Measurements from ENCODE around the gene TIMM50. TPM values are rescaled to one million over a fixed set of nuclear protein-coding genes. Genes with fewer than 3 reads are reported as not detected.
"Not testable (repeated sequence)": the region's sequence is repeated elsewhere in the genome, so short reads cannot be mapped to it uniquely, and the experiment has no call there.

TIMM50 gene
- total RNA-seq, 1 donor from 2014 or later = 97.2 TPM

- Mint-ChIP-seq H3K9me3 (ENCODE audit: unreplicated experiment) (no peaks in the 10 kb centered on the region), H3K36me3 (ENCODE audit: low read depth, unreplicated experiment) (peaks cover 22% of the 10 kb centered on the region), H3K4me1 (ENCODE audit: low read depth, unreplicated experiment) (peaks cover 35% of the 10 kb centered on the region), H3K27ac (ENCODE audit: unreplicated experiment) (peak overlapping the region; percentile 73), H3K4me3 (ENCODE audit: unreplicated experiment) (peak overlapping the region; percentile 80), H3K27me3 (ENCODE audit: low read depth, unreplicated experiment) (no peaks in the 10 kb centered on the region)
- Histone ChIP-seq H3K4me1 (ENCODE audit: insufficient read depth, low read length) (peaks cover 27% of the 10 kb centered on the region), H3K79me2 (ENCODE audit: insufficient read depth, low read length) (peaks cover 89% of the 10 kb centered on the region), H2AFZ (ENCODE audit: low read depth, low read length) (no peak overlapping the region), H3K4me2 (ENCODE audit: low read length) (peak overlapping the region; percentile 94), H4K20me1 (ENCODE audit: insufficient read depth, low read length) (peaks cover 72% of the 10 kb centered on the region), H3K4me3 (ENCODE audit: insufficient read depth, low read depth, low read length) (peak overlapping the region; percentile 17), H3K36me3 (ENCODE audit: insufficient read depth, low read length) (no peaks in the 10 kb centered on the region), H3K9ac (ENCODE audit: low read length) (peak overlapping the region; percentile 44), H3K9me3 (ENCODE audit: insufficient read depth, low read depth, low read length) (no peaks in the 10 kb centered on the region), H3K27ac (ENCODE audit: low read depth, low read length) (peak overlapping the region; percentile 50), H3K27me3 (ENCODE audit: insufficient read depth, low read length) (no peaks in the 10 kb centered on the region)
- FAIRE-seq (no peak), DNase-seq (ENCODE audit: low read depth) (peak; percentile 60)
- no peak for TF ChIP-seq EZH2 (IDR thresholded peaks at IDR 0.05; ENCODE audit: insufficient read depth, low read length)
- TF ChIP-seq CTCF (IDR thresholded peaks at IDR 0.05; ENCODE audit: insufficient read depth, low read depth, low read length) = no peak
Observed at GRCh38 chr19:39448271-39448670, 32.4 kb upstream of the TIMM50 start.

- no peaks in the 10 kb centered on the region for H3K27me3 Mint-ChIP-seq (ENCODE audit: low read depth, unreplicated experiment)
- peak overlapping the region; percentile 71 for H3K27ac Mint-ChIP-seq (ENCODE audit: unreplicated experiment)
- peaks cover 3% of the 10 kb centered on the region for H3K36me3 ChIP-seq (ENCODE audit: insufficient read depth, low read length)
- no peaks in the 10 kb centered on the region for H3K27me3 ChIP-seq (ENCODE audit: insufficient read depth, low read length)
- TF ChIP-seq CTCF (IDR thresholded peaks at IDR 0.05; ENCODE audit: insufficient read depth, low read depth, low read length) = no peak
- no peak for TF ChIP-seq EZH2 (IDR thresholded peaks at IDR 0.05; ENCODE audit: insufficient read depth, low read length)
- H3K4me1 Mint-ChIP-seq (ENCODE audit: low read depth, unreplicated experiment) = peaks cover 35% of the 10 kb centered on the region
- no peaks in the 10 kb centered on the region for H3K9me3 Mint-ChIP-seq (ENCODE audit: unreplicated experiment)
- DNase-seq (ENCODE audit: low read depth) = no peak
- H2AFZ ChIP-seq (ENCODE audit: low read depth, low read length) = no peak overlapping the region
- H3K9me3 ChIP-seq (ENCODE audit: insufficient read depth, low read depth, low read length) = no peaks in the 10 kb centered on the region
- H3K4me3 ChIP-seq (ENCODE audit: insufficient read depth, low read depth, low read length) = no peak overlapping the region
- peak overlapping the region; percentile 80 for H3K4me3 Mint-ChIP-seq (ENCODE audit: unreplicated experiment)
- peaks cover 81% of the 10 kb centered on the region for H4K20me1 ChIP-seq (ENCODE audit: insufficient read depth, low read length)
- peak overlapping the region; percentile 5 for H3K4me2 ChIP-seq (ENCODE audit: low read length)
- no peak for FAIRE-seq
- H3K9ac ChIP-seq (ENCODE audit: low read length) = no peak overlapping the region
- peaks cover 27% of the 10 kb centered on the region for H3K4me1 ChIP-seq (ENCODE audit: insufficient read depth, low read length)
- H3K36me3 Mint-ChIP-seq (ENCODE audit: low read depth, unreplicated experiment) = peaks cover 23% of the 10 kb centered on the region
- peaks cover 97% of the 10 kb centered on the region for H3K79me2 ChIP-seq (ENCODE audit: insufficient read depth, low read length)
- no peak overlapping the region for H3K27ac ChIP-seq (ENCODE audit: low read depth, low read length)
Observed at GRCh38 chr19:39449116-39449797, 31.4 kb upstream of the TIMM50 start.

- Histone ChIP-seq H4K20me1 (ENCODE audit: insufficient read depth, low read length) (peaks cover 90% of the 10 kb centered on the region), H3K4me1 (ENCODE audit: insufficient read depth, low read length) (peaks cover 24% of the 10 kb centered on the region), H3K79me2 (ENCODE audit: insufficient read depth, low read length) (peaks cover 97% of the 10 kb centered on the region)
- H3K27me3 Mint-ChIP-seq (ENCODE audit: low read depth, unreplicated experiment); H2AFZ ChIP-seq (ENCODE audit: low read depth, low read length); H3K27ac ChIP-seq (ENCODE audit: low read depth, low read length); H3K9ac ChIP-seq (ENCODE audit: low read length); H3K4me3 ChIP-seq (ENCODE audit: insufficient read depth, low read depth, low read length); H3K9me3 ChIP-seq (ENCODE audit: insufficient read depth, low read depth, low read length); H3K27me3 ChIP-seq (ENCODE audit: insufficient read depth, low read length); H3K4me2 ChIP-seq (ENCODE audit: low read length); H3K36me3 ChIP-seq (ENCODE audit: insufficient read depth, low read length); H3K9me3 Mint-ChIP-seq (ENCODE audit: unreplicated experiment); DNase-seq (ENCODE audit: low read depth); H3K27ac Mint-ChIP-seq (ENCODE audit: unreplicated experiment); FAIRE-seq: not testable (repeated sequence)
- H3K4me3 Mint-ChIP-seq (ENCODE audit: unreplicated experiment) = peak overlapping the region; percentile 66
- H3K4me1 Mint-ChIP-seq (ENCODE audit: low read depth, unreplicated experiment) = peaks cover 33% of the 10 kb centered on the region
- H3K36me3 Mint-ChIP-seq (ENCODE audit: low read depth, unreplicated experiment) = peaks cover 24% of the 10 kb centered on the region
Observed at GRCh38 chr19:39451257-39451656, 29.4 kb upstream of the TIMM50 start.

All from astrocyte (in vitro differentiated cells and primary cell).